IMR-90 (cell line): ENCODE measurements around the gene MSH4. TPM values are rescaled to one million over a fixed set of nuclear protein-coding genes. Genes with fewer than 3 reads are reported as not detected.

Source experiments
- ATAC-seq: fragments of 200-7000 bp; cut with Tn5 transposase; 2 replicates; pipeline ENCODE4 v1.9.1; 2020; ENCODE audit warnings: low read depth, mild to moderate bottlenecking, moderate library complexity
- BruUV-seq: library from RNA; stranded (reverse); fragments of 400-500 nt; replicated peaks from 2 replicates; lab custom pipeline; 2021; lab: Mats Ljungman, UMichigan
- CTCF ChIA-PET: fragments of 300-600 bp; formaldehyde crosslinking; extraction: SDS; loops from one replicate; lab custom pipeline; 2021; ENCODE audit warnings: antibody characterized with exemption; lab: Yijun Ruan, JAX
- POLR2A ChIA-PET: fragments of 300-600 bp; sonication (Branson Sonifier 250); formaldehyde crosslinking; loops from one replicate; lab custom pipeline; 2022; ENCODE audit warnings: antibody characterized with exemption; ENCODE audit not compliant: unreplicated experiment; lab: Charles Lee
- DNase-seq: peaks from one replicate; pipeline ENCODE4 v3.0.0; 2013
- H2AFZ ChIP-seq: replicated peaks from 2 replicates; pipeline ENCODE3; 2013; ENCODE audit warnings: low read length, mild to moderate bottlenecking; ENCODE audit not compliant: poor library complexity
- H2AK5ac ChIP-seq: 2 replicates; pipeline ENCODE4 v1.6.1; 2013; ENCODE audit warnings: low read depth, low read length, inconsistent platforms
- H2AK9ac ChIP-seq: replicated peaks from 2 replicates; pipeline ENCODE3; 2013; ENCODE audit warnings: mild to moderate bottlenecking, low read depth, low read length, moderate library complexity; ENCODE audit not compliant: poor library complexity
- H2BK120ac ChIP-seq: 2 replicates; pipeline ENCODE4 v1.6.1; 2013; ENCODE audit warnings: low read depth, low read length, inconsistent platforms
- H2BK15ac ChIP-seq: 3 replicates; pipeline ENCODE4 v1.6.1; 2013; ENCODE audit warnings: low read depth, low read length, inconsistent platforms
- H2BK20ac ChIP-seq: 2 replicates; pipeline ENCODE4 v1.6.1; 2013; ENCODE audit warnings: low read depth, mild to moderate bottlenecking, inconsistent platforms, low read length, moderate library complexity
- H2BK5ac ChIP-seq: 2 replicates; pipeline ENCODE4 v1.6.1; 2013; ENCODE audit warnings: mild to moderate bottlenecking, low read depth, low read length, inconsistent platforms; ENCODE audit not compliant: poor library complexity, severe bottlenecking
- H3K14ac ChIP-seq: replicated peaks from 2 replicates; pipeline ENCODE4 v1.6.1; 2013; ENCODE audit warnings: low read depth, low read length, inconsistent platforms
- H3K18ac ChIP-seq: 2 replicates; pipeline ENCODE4 v1.6.1; 2013; ENCODE audit warnings: low read depth, low read length, control low read depth
- H3K23ac ChIP-seq: 2 replicates; pipeline ENCODE4 v1.6.1; 2013; ENCODE audit warnings: low read depth, low read length, inconsistent platforms
- H3K27ac ChIP-seq: 2 replicates; pipeline ENCODE4 v1.5.1; 2013; ENCODE audit warnings: mild to moderate bottlenecking, control low read depth, low read length; ENCODE audit not compliant: insufficient read depth
- H3K27me3 ChIP-seq: 2 replicates; pipeline ENCODE4 v1.6.1; 2013; ENCODE audit warnings: low read length; ENCODE audit not compliant: control insufficient read depth, insufficient read depth
- H3K36me3 ChIP-seq: 2 replicates; pipeline ENCODE4 v1.6.1; 2013; ENCODE audit warnings: low read length, mixed read lengths; ENCODE audit not compliant: control insufficient read depth, insufficient read depth
- H3K4ac ChIP-seq: 2 replicates; pipeline ENCODE4 v1.6.1; 2013; ENCODE audit warnings: low read depth, low read length, inconsistent platforms
- H3K4me1 ChIP-seq: 2 replicates; pipeline ENCODE4 v1.6.1; 2013; ENCODE audit warnings: low read length, mixed read lengths; ENCODE audit not compliant: control insufficient read depth, insufficient read depth
- H3K4me2 ChIP-seq: 2 replicates; pipeline ENCODE4 v1.6.1; 2013; ENCODE audit warnings: low read depth, mild to moderate bottlenecking, control low read depth, low read length, moderate library complexity
- H3K4me3 ChIP-seq: 2 replicates; pipeline ENCODE4 v1.5.1; 2013; ENCODE audit warnings: low read depth, mild to moderate bottlenecking, control low read depth, low read length, moderate library complexity; ENCODE audit not compliant: insufficient read depth
- H3K56ac ChIP-seq: 2 replicates; pipeline ENCODE4 v1.6.1; 2013; ENCODE audit warnings: low read length, inconsistent platforms; ENCODE audit not compliant: insufficient read depth; ENCODE audit errors: extremely low read depth
- H3K79me1 ChIP-seq, 2 experiments: 2 replicates each; pipeline ENCODE4 v1.6.1; 2013; ENCODE audit warnings: low read length in 2 of 2, inconsistent platforms in 1 of 2, low read depth in 1 of 2
- H3K9ac ChIP-seq: 2 replicates; pipeline ENCODE4 v1.6.1; 2013; ENCODE audit warnings: low read depth, low read length, control low read depth
- H3K9me1 ChIP-seq: 2 replicates; pipeline ENCODE4 v1.6.1; 2013; ENCODE audit warnings: low read length, inconsistent platforms; ENCODE audit not compliant: insufficient read depth
- H3K9me3 ChIP-seq: 2 replicates; pipeline ENCODE4 v1.6.1; 2013; ENCODE audit warnings: low read length; ENCODE audit not compliant: control insufficient read depth, insufficient read depth
- H4K20me1 ChIP-seq: 2 replicates; pipeline ENCODE4 v1.6.1; 2013; ENCODE audit warnings: low read length, inconsistent platforms; ENCODE audit not compliant: insufficient read depth
- H4K5ac ChIP-seq: 2 replicates; pipeline ENCODE4 v1.6.1; 2013; ENCODE audit warnings: mild to moderate bottlenecking, low read depth, low read length, control low read depth
- H4K8ac ChIP-seq, 2 experiments: 2 replicates each; pipeline ENCODE4 v1.6.1; 2013; ENCODE audit warnings: low read depth in 2 of 2, low read length in 2 of 2, control low read depth in 1 of 2, inconsistent platforms in 1 of 2
- H4K91ac ChIP-seq: 2 replicates; pipeline ENCODE4 v1.6.1; 2013; ENCODE audit warnings: low read depth, low read length, inconsistent platforms; ENCODE audit not compliant: insufficient read depth
- CHD1 ChIP-seq: IDR thresholded peaks from 2 replicates; pipeline ENCODE4 v1.6.1; 2012; ENCODE audit warnings: low read depth, low read length, improper control_type of control experiment
- FOS ChIP-seq: fragments of 150-350 bp; IDR thresholded peaks from 2 replicates; pipeline ENCODE4 v1.6.1; 2016; ENCODE audit warnings: low read depth, low read length
- MAFK ChIP-seq: IDR thresholded peaks from 2 replicates; pipeline ENCODE4 v1.6.1; 2012; ENCODE audit warnings: low read depth, low read length, improper control_type of control experiment
- MAZ ChIP-seq: IDR thresholded peaks from 2 replicates; pipeline ENCODE4 v1.6.1; 2012; ENCODE audit warnings: low read depth, mild to moderate bottlenecking, low read length, improper control_type of control experiment, moderate library complexity, borderline replicate concordance
- MXI1 ChIP-seq: IDR thresholded peaks from 2 replicates; pipeline ENCODE4 v1.6.1; 2012; ENCODE audit warnings: low read depth, mild to moderate bottlenecking, low read length, moderate library complexity, borderline replicate concordance
- WGBS, 2 experiments: methylation state at CpG; one replicate each; pipeline versions ENCODE4 v1.1.5 to v1.1.7; 2013; ENCODE audit warnings: missing lambda C conversion rate in 2 of 2; ENCODE audit not compliant: insufficient read length in 1 of 2; ENCODE audit errors: extremely low coverage in 2 of 2; 5-methylcytosine and 5-hydroxymethylcytosine counted together
- dilution Hi-C: fragments of 300-500 bp; cut with HindIII; formaldehyde crosslinking; loops from one replicate; pipeline ENCODE4 v1.14.3; 2018; ENCODE audit warnings: low sequenced_read_pairs; ENCODE audit not compliant: unreplicated experiment
- in situ Hi-C: fragments of 300-500 bp; cut with MboI; formaldehyde crosslinking; loops from 3 replicates; pipeline ENCODE4 v1.14.3; 2019; ENCODE audit warnings: low sequenced_read_pairs, inconsistent platforms, mixed read lengths
- intact Hi-C: fragments of 100-400 bp; cut with micrococcal nuclease; formaldehyde crosslinking; loops from 2 replicates; pipeline ENCODE4 v1.10.0; 2022
- polyA plus RNA-seq, 3 experiments: library from polyadenylated mRNA; depleted of rRNA; stranded (reverse); fragments of >200 nt; gene quantifications; 2 replicates each; pipeline ENCODE4 v1.2.3, GENCODE V29; 2012; ENCODE audit warnings: low replicate concordance in 1 of 3
- total RNA-seq: library from RNA; depleted of rRNA; stranded (reverse); fragments of >200 nt; gene quantifications from 2 replicates; pipeline ENCODE4 v1.2.3, GENCODE V29; 2012
- TF ChIP-seq, protein P1 (sequence below): conservative IDR thresholded peaks from 2 replicates; pipeline ENCODE4 v1.5.1; 2012; ENCODE audit warnings: mild to moderate bottlenecking, low read depth, low read length, improper control_type of control experiment

MSH4 gene
- total and polyA plus RNA-seq, 2 of the 4 experiments (the other 2 are of a cell fraction): under 0.01 to 0.02 TPM

DNA sequence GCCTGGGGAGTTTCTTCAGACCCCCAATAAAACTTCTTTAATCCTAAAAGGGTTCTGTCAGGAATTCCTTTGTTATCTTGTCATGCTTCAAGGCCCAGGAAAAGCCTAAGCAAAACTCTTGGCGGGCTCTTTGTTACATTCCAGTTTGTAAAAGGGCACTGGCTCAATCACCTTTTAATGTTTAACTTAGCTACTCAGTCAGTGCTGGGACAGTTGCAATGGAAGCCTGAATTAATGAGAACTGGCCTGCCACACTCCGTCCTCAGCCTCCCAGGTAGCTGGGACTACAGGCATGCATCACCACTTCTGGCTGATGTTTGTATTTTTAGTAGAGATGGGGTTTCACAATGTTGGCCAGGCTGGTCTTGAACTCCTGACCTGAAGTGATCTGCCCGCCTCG, 156.8 kb downstream of the MSH4 start:
- Histone ChIP-seq H2AK9ac (no peak overlapping the region), H3K27ac (no peak overlapping the region), H3K36me3 (no peaks in the 10 kb centered on the region), H3K9me3 (no peaks in the 10 kb centered on the region), H2BK5ac (no peak overlapping the region), H3K27me3 (no peaks in the 10 kb centered on the region), H3K9me1 (no peaks in the 10 kb centered on the region), H2BK20ac (no peak overlapping the region), H4K91ac (no peak overlapping the region), H3K4me3 (no peak overlapping the region), H3K4me1 (no peaks in the 10 kb centered on the region), H3K9ac (no peak overlapping the region), H3K4ac (no peak overlapping the region), H4K5ac (no peak overlapping the region), H4K8ac (no peak overlapping the region), H3K23ac (no peak overlapping the region), H2AFZ (no peak overlapping the region), H2BK120ac (no peak overlapping the region), H2BK15ac (no peak overlapping the region), H4K20me1 (no peaks in the 10 kb centered on the region), H3K4me2 (no peak overlapping the region), H3K14ac (no peak overlapping the region), H3K56ac (no peak overlapping the region), H2AK5ac (no peak overlapping the region), H3K79me1 (no peaks in the 10 kb centered on the region), H3K18ac (no peak overlapping the region)
- no TSS peak for BruUV-seq
- dilution Hi-C loops (no loop called here), in situ Hi-C loops (no loop called here), intact Hi-C loops (no loop called here)
- ATAC-seq (no peak), DNase-seq (no peak)
- no peak for TF ChIP-seq MXI1
- no peak for TF ChIP-seq MAZ
- TF ChIP-seq, protein P1, sequence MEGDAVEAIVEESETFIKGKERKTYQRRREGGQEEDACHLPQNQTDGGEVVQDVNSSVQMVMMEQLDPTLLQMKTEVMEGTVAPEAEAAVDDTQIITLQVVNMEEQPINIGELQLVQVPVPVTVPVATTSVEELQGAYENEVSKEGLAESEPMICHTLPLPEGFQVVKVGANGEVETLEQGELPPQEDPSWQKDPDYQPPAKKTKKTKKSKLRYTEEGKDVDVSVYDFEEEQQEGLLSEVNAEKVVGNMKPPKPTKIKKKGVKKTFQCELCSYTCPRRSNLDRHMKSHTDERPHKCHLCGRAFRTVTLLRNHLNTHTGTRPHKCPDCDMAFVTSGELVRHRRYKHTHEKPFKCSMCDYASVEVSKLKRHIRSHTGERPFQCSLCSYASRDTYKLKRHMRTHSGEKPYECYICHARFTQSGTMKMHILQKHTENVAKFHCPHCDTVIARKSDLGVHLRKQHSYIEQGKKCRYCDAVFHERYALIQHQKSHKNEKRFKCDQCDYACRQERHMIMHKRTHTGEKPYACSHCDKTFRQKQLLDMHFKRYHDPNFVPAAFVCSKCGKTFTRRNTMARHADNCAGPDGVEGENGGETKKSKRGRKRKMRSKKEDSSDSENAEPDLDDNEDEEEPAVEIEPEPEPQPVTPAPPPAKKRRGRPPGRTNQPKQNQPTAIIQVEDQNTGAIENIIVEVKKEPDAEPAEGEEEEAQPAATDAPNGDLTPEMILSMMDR: no peak
- no peak for TF ChIP-seq MAFK
- TF ChIP-seq FOS: no peak
- no peak for TF ChIP-seq CHD1
- no CpG with 5 or more reads among the region's 4 CpGs for WGBS, 2 experiments
- ChIA-PET CTCF (no interaction called here), POLR2A (no interaction called here)
